ENCODE data around the gene MYL11.

The MYL11 gene

GRCh38 chr16:30416624-30417528 is 42.3 kb downstream of the MYL11 start:
- TF ChIP-seq EZH2phosphoT487 (IDR thresholded peaks at IDR 0.05; ENCODE audit: low read length) = no peak
- no peak for TF ChIP-seq CTCF (IDR thresholded peaks at IDR 0.05; ENCODE audit: low read length)
- TF ChIP-seq EZH2 (optimal IDR thresholded peaks at IDR 0.05; ENCODE audit: low read depth, low read length) = no peak
- Histone ChIP-seq H3F3A (ENCODE audit: insufficient read depth, low read length) (peaks cover 33% of the 10 kb centered on the region), H3K4me3 (ENCODE audit: low read length) (peak overlapping the region; percentile 69; the same call in 1 of the 2 replicates), H3K9ac (ENCODE audit: low read length) (no peak overlapping the region), H2AFZ (ENCODE audit: low read length) (no peak overlapping the region), H3K9me3 (replicated peaks; ENCODE audit: insufficient read depth, low read length) (no peaks in the 10 kb centered on the region), H3K36me3 (replicated peaks; ENCODE audit: insufficient read depth, low read length) (0 out of 2 replicates have a peak, but pooled peaks cover 4% of the 10 kb centered on the region), H3K9me2 (replicated peaks; ENCODE audit: insufficient read depth, low read length) (no peaks in the 10 kb centered on the region), H3K79me2 (ENCODE audit: low read length) (0 out of 2 replicates have a peak, but pooled peaks cover 5% of the 10 kb centered on the region), H3K4me2 (ENCODE audit: low read depth, low read length) (peak overlapping the region; percentile 99; the same call in 1 of the 2 replicates), H3K27ac (ENCODE audit: low read length) (no peak overlapping the region), H3K27me3 (replicated peaks; ENCODE audit: insufficient read depth, low read length) (no peaks in the 10 kb centered on the region), H3K4me1 (ENCODE audit: low read length) (peaks cover 26% of the 10 kb centered on the region), H4K20me1 (ENCODE audit: insufficient read depth, low read length) (no peaks in the 10 kb centered on the region)
- no peak for DNase-seq

- peak overlapping the region; percentile 58 for H3K27ac ChIP-seq (ENCODE audit: low read length)
- peak overlapping the region; percentile 62 for H3K9ac ChIP-seq (ENCODE audit: low read length)
- H3K9me3 ChIP-seq (replicated peaks; ENCODE audit: insufficient read depth, low read length) = no peaks in the 10 kb centered on the region
- H3K4me3 ChIP-seq (ENCODE audit: low read length) = peak overlapping the region; percentile 69
- no peaks in the 10 kb centered on the region for H3K9me2 ChIP-seq (replicated peaks; ENCODE audit: insufficient read depth, low read length)
- peaks cover 33% of the 10 kb centered on the region for H3F3A ChIP-seq (ENCODE audit: insufficient read depth, low read length)
- H4K20me1 ChIP-seq (ENCODE audit: insufficient read depth, low read length) = no peaks in the 10 kb centered on the region
- 0 out of 2 replicates have a peak, but pooled peaks cover 2% of the 10 kb centered on the region for H3K79me2 ChIP-seq (ENCODE audit: low read length)
- 0 out of 2 replicates have a peak, but pooled peaks cover 4% of the 10 kb centered on the region for H3K36me3 ChIP-seq (replicated peaks; ENCODE audit: insufficient read depth, low read length)
- TF ChIP-seq EZH2 (optimal IDR thresholded peaks at IDR 0.05; ENCODE audit: low read depth, low read length) (no peak), EZH2phosphoT487 (IDR thresholded peaks at IDR 0.05; ENCODE audit: low read length) (no peak), CTCF (IDR thresholded peaks at IDR 0.05; ENCODE audit: low read length) (peak; percentile 30)
- peak overlapping the region; percentile 80 for H2AFZ ChIP-seq (ENCODE audit: low read length)
- DNase-seq = peak; percentile 98
- peak overlapping the region; percentile 99 for H3K4me2 ChIP-seq (ENCODE audit: low read depth, low read length)
- H3K27me3 ChIP-seq (replicated peaks; ENCODE audit: insufficient read depth, low read length) = no peaks in the 10 kb centered on the region
- H3K4me1 ChIP-seq (ENCODE audit: low read length) = peaks cover 26% of the 10 kb centered on the region
Observed at GRCh38 chr16:30417529-30418349, 43.1 kb downstream of the MYL11 start.

GRCh38 chr16:30418350-30419181 is 44.0 kb downstream of the MYL11 start:
- peak overlapping the region; percentile 62 for H3K9ac ChIP-seq (ENCODE audit: low read length)

More at GRCh38 chr16:30418350-30419181, 44.0 kb downstream of the MYL11 start:
- no peaks in the 10 kb centered on the region for H3K9me3 ChIP-seq (replicated peaks; ENCODE audit: insufficient read depth, low read length)
- H3K4me3 ChIP-seq (ENCODE audit: low read length) = peak overlapping the region; percentile 69
- peaks cover 33% of the 10 kb centered on the region for H3F3A ChIP-seq (ENCODE audit: insufficient read depth, low read length)
- H3K4me1 ChIP-seq (ENCODE audit: low read length) = peaks cover 26% of the 10 kb centered on the region
- no peak for DNase-seq
- peak overlapping the region; percentile 80 for H2AFZ ChIP-seq (ENCODE audit: low read length)
- no peaks in the 10 kb centered on the region for H3K79me2 ChIP-seq (ENCODE audit: low read length)
- no peaks in the 10 kb centered on the region for H3K36me3 ChIP-seq (replicated peaks; ENCODE audit: insufficient read depth, low read length)
- no peaks in the 10 kb centered on the region for H4K20me1 ChIP-seq (ENCODE audit: insufficient read depth, low read length)
- H3K4me2 ChIP-seq (ENCODE audit: low read depth, low read length) = peak overlapping the region; percentile 99
- TF ChIP-seq EZH2phosphoT487 (IDR thresholded peaks at IDR 0.05; ENCODE audit: low read length) (no peak), EZH2 (optimal IDR thresholded peaks at IDR 0.05; ENCODE audit: low read depth, low read length) (no peak), CTCF (IDR thresholded peaks at IDR 0.05; ENCODE audit: low read length) (no peak; the same call in 1 of the 2 replicates)
- H3K27me3 ChIP-seq (replicated peaks; ENCODE audit: insufficient read depth, low read length) = no peaks in the 10 kb centered on the region
- peak overlapping the region; percentile 58; the same call in 1 of the 2 replicates for H3K27ac ChIP-seq (ENCODE audit: low read length)
- no peaks in the 10 kb centered on the region for H3K9me2 ChIP-seq (replicated peaks; ENCODE audit: insufficient read depth, low read length)
